Measurements from ENCODE around the gene MME. TPM values are rescaled to one million over a fixed set of nuclear protein-coding genes. Genes with fewer than 3 reads are reported as not detected.

Gene MME
- total RNA-seq, 1 experiment from 2014 or later = 14.4 TPM

GRCh38 chr3:155185631-155186071 lies 105.5 kb downstream of the MME start:
- H3K4me1 Mint-ChIP-seq (ENCODE audit: low read depth, unreplicated experiment) = peaks cover 9% of the 10 kb centered on the region
- no peaks in the 10 kb centered on the region for H3K9me3 Mint-ChIP-seq (ENCODE audit: low read depth, unreplicated experiment)
- DNase-seq = no peak
- H3K36me3 Mint-ChIP-seq (ENCODE audit: insufficient read depth, unreplicated experiment) = no peaks in the 10 kb centered on the region
- no peak for TF ChIP-seq CTCF (IDR thresholded peaks at IDR 0.05; ENCODE audit: unreplicated experiment)
- CTCF ChIA-PET = no interaction called here
- no peak overlapping the region for H3K4me3 Mint-ChIP-seq (ENCODE audit: low read depth, unreplicated experiment)
- BruUV-seq (replicated peaks) = no TSS peak
- no peaks in the 10 kb centered on the region for H3K27me3 Mint-ChIP-seq (ENCODE audit: unreplicated experiment)
- no peak overlapping the region for H3K27ac Mint-ChIP-seq (ENCODE audit: unreplicated experiment)
- intact Hi-C loops (cut with micrococcal nuclease; ENCODE audit: unreplicated experiment) = no loop called here

GRCh38 chr3:155188031-155188430 lies 107.9 kb downstream of the MME start:
- intact Hi-C loops (cut with micrococcal nuclease; ENCODE audit: unreplicated experiment) = no loop called here
- TF ChIP-seq CTCF (IDR thresholded peaks at IDR 0.05; ENCODE audit: unreplicated experiment) = no peak
- BruUV-seq (replicated peaks) = no TSS peak
- CTCF ChIA-PET = no interaction called here
- H3K4me3 Mint-ChIP-seq (ENCODE audit: low read depth, unreplicated experiment) = no peak overlapping the region
- H3K9me3 Mint-ChIP-seq (ENCODE audit: low read depth, unreplicated experiment) = no peaks in the 10 kb centered on the region
- no peak for DNase-seq
- H3K36me3 Mint-ChIP-seq (ENCODE audit: insufficient read depth, unreplicated experiment) = no peaks in the 10 kb centered on the region
- H3K4me1 Mint-ChIP-seq (ENCODE audit: low read depth, unreplicated experiment) = peaks cover 9% of the 10 kb centered on the region
- H3K27me3 Mint-ChIP-seq (ENCODE audit: unreplicated experiment) = no peaks in the 10 kb centered on the region
- H3K27ac Mint-ChIP-seq (ENCODE audit: unreplicated experiment) = no peak overlapping the region

GRCh38 chr3:155189478-155189877 lies 109.4 kb downstream of the MME start:
- intact Hi-C loops (cut with micrococcal nuclease; ENCODE audit: unreplicated experiment) = no loop called here
- CTCF ChIA-PET = no interaction called here
- BruUV-seq (replicated peaks) = no TSS peak
- H3K27ac Mint-ChIP-seq (ENCODE audit: unreplicated experiment) = no peak overlapping the region
- DNase-seq = no peak
- no peaks in the 10 kb centered on the region for H3K27me3 Mint-ChIP-seq (ENCODE audit: unreplicated experiment)
- H3K4me3 Mint-ChIP-seq (ENCODE audit: low read depth, unreplicated experiment) = no peak overlapping the region
- no peaks in the 10 kb centered on the region for H3K9me3 Mint-ChIP-seq (ENCODE audit: low read depth, unreplicated experiment)
- peaks cover 9% of the 10 kb centered on the region for H3K4me1 Mint-ChIP-seq (ENCODE audit: low read depth, unreplicated experiment)
- no peaks in the 10 kb centered on the region for H3K36me3 Mint-ChIP-seq (ENCODE audit: insufficient read depth, unreplicated experiment)
- TF ChIP-seq CTCF (IDR thresholded peaks at IDR 0.05; ENCODE audit: unreplicated experiment) = no peak

GRCh38 chr3:155190691-155191090 lies 110.6 kb downstream of the MME start:
- no peak for DNase-seq
- H3K9me3 Mint-ChIP-seq (ENCODE audit: low read depth, unreplicated experiment) = no peaks in the 10 kb centered on the region
- intact Hi-C loops (cut with micrococcal nuclease; ENCODE audit: unreplicated experiment) = no loop called here

More at GRCh38 chr3:155190691-155191090, 110.6 kb downstream of the MME start:
- no peaks in the 10 kb centered on the region for H3K27me3 Mint-ChIP-seq (ENCODE audit: unreplicated experiment)
- CTCF ChIA-PET = no interaction called here
- TF ChIP-seq CTCF (IDR thresholded peaks at IDR 0.05; ENCODE audit: unreplicated experiment) = no peak
- peaks cover 5% of the 10 kb centered on the region for H3K4me1 Mint-ChIP-seq (ENCODE audit: low read depth, unreplicated experiment)
- H3K4me3 Mint-ChIP-seq (ENCODE audit: low read depth, unreplicated experiment) = no peak overlapping the region
- BruUV-seq (replicated peaks) = no TSS peak
- no peak overlapping the region for H3K27ac Mint-ChIP-seq (ENCODE audit: unreplicated experiment)
- H3K36me3 Mint-ChIP-seq (ENCODE audit: insufficient read depth, unreplicated experiment) = no peaks in the 10 kb centered on the region

All from Calu3 (cell line).